Progenitor cell of endocrine pancreas (in vitro differentiated cells): ENCODE data around the gene RBKS. TPM values are rescaled to one million over a fixed set of nuclear protein-coding genes. Genes with fewer than 3 reads are reported as not detected.

ENCODE experiments used
- DNase-seq: peaks from one replicate; pipeline ENCODE4 v3.0.0; 2021; ENCODE audit warnings: low spot score; ENCODE audit not compliant: unreplicated experiment
- H3K27ac Mint-ChIP-seq: 2 replicates; pipeline ENCODE4 v1.8.0; 2021; ENCODE audit warnings: mild to moderate bottlenecking, moderate library complexity, mixed read lengths
- H3K27me3 Mint-ChIP-seq: 2 replicates; pipeline ENCODE4 v1.8.0; 2021; ENCODE audit warnings: mixed read lengths
- H3K36me3 Mint-ChIP-seq: 2 replicates; pipeline ENCODE4 v1.8.0; 2022; ENCODE audit warnings: mixed read lengths; ENCODE audit not compliant: insufficient read depth
- H3K4me1 Mint-ChIP-seq: 2 replicates; pipeline ENCODE4 v1.8.0; 2021; ENCODE audit warnings: low read depth, mixed read lengths
- H3K4me3 Mint-ChIP-seq: 2 replicates; pipeline ENCODE4 v1.8.0; 2021; ENCODE audit warnings: low read depth, mild to moderate bottlenecking, moderate library complexity, mixed read lengths
- H3K9me3 Mint-ChIP-seq: 2 replicates; pipeline ENCODE4 v1.8.0; 2021; ENCODE audit warnings: low read depth, mixed read lengths
- CTCF ChIP-seq: fragments of 200-600 bp; sonication (generic); IDR thresholded peaks from one replicate; pipeline ENCODE4 v1.5.0; 2021; ENCODE audit warnings: antibody characterized with exemption, mild to moderate bottlenecking; ENCODE audit not compliant: unreplicated experiment
- total RNA-seq: library from RNA; stranded (reverse); gene quantifications from 2 replicates; pipeline ENCODE4 v1.2.1, GENCODE V29; 2021

Gene RBKS
- total RNA-seq, 1 donor from 2014 or later, result 5.4 TPM

- Mint-ChIP-seq H3K36me3 (no peaks in the 10 kb centered on the region), H3K4me1 (peaks cover 7% of the 10 kb centered on the region), H3K4me3 (no peak overlapping the region), H3K27ac (no peak overlapping the region), H3K9me3 (no peaks in the 10 kb centered on the region), H3K27me3 (no peaks in the 10 kb centered on the region)
- DNase-seq, result no peak
- no peak for TF ChIP-seq CTCF
These were observed 26.3 kb upstream of the RBKS start for GRCh38 chr2:27916293-27916995.

- TF ChIP-seq CTCF, result no peak
- no peak overlapping the region for H3K4me3 Mint-ChIP-seq
- H3K9me3 Mint-ChIP-seq, result no peaks in the 10 kb centered on the region
- H3K27ac Mint-ChIP-seq, result no peak overlapping the region
- DNase-seq, result no peak
- H3K27me3 Mint-ChIP-seq, result no peaks in the 10 kb centered on the region
- peaks cover 7% of the 10 kb centered on the region for H3K4me1 Mint-ChIP-seq
- H3K36me3 Mint-ChIP-seq, result no peaks in the 10 kb centered on the region
These were observed 25.7 kb upstream of the RBKS start for GRCh38 chr2:27915874-27916273.

- no peaks in the 10 kb centered on the region for H3K36me3 Mint-ChIP-seq
- H3K4me3 Mint-ChIP-seq, result no peak overlapping the region
- no peaks in the 10 kb centered on the region for H3K27me3 Mint-ChIP-seq
- no peak for TF ChIP-seq CTCF
- no peak for DNase-seq
- peaks cover 5% of the 10 kb centered on the region for H3K4me1 Mint-ChIP-seq
- no peak overlapping the region for H3K27ac Mint-ChIP-seq
- no peaks in the 10 kb centered on the region for H3K9me3 Mint-ChIP-seq
These were observed 25.0 kb upstream of the RBKS start for GRCh38 chr2:27915191-27915590.

- Mint-ChIP-seq H3K27ac (no peak overlapping the region), H3K4me3 (no peak overlapping the region), H3K9me3 (no peaks in the 10 kb centered on the region), H3K4me1 (peaks cover 5% of the 10 kb centered on the region), H3K27me3 (no peaks in the 10 kb centered on the region), H3K36me3 (no peaks in the 10 kb centered on the region)
- DNase-seq, result no peak
- TF ChIP-seq CTCF, result no peak
These were observed 24.6 kb upstream of the RBKS start for GRCh38 chr2:27914805-27915175.

GRCh38 chr2:27914041-27914804, 24.0 kb upstream of the RBKS start:
- H3K36me3 Mint-ChIP-seq, result no peaks in the 10 kb centered on the region
- H3K27me3 Mint-ChIP-seq, result no peaks in the 10 kb centered on the region
- no peaks in the 10 kb centered on the region for H3K9me3 Mint-ChIP-seq
- H3K4me3 Mint-ChIP-seq, result no peak overlapping the region
- no peak for TF ChIP-seq CTCF
- DNase-seq, result no peak
- no peak overlapping the region for H3K27ac Mint-ChIP-seq
- peaks cover 5% of the 10 kb centered on the region for H3K4me1 Mint-ChIP-seq
